ENCODE data around the gene PPP1R36.
A peak's percentile ranks its signal among the peaks of the same experiment; 100 is the strongest.
"Not testable (repeated sequence)": the region's sequence is repeated elsewhere in the genome, so short reads cannot be mapped to it uniquely, and the experiment has no call there.

The PPP1R36 gene

DNA sequence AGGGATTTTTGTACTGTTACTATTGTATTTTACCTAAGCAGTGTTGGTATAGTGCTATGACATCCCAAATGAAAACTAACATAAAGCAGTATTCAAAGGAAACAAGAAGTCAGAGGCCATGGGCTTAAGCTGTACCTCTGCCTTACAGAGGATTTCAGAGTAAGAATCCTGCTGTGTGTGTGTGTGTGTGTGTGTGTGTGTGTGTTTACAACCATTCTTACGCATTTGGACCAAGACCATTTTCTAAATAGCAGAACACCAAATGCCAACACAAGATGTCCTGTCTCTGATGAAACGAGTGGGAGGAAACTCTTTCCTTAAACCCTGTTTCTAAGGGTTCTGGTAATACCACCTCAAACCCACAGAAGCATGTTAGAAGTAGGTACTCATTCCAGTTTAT is 64.4 kb downstream of the PPP1R36 start:
- DNase-seq = no peak

DNA sequence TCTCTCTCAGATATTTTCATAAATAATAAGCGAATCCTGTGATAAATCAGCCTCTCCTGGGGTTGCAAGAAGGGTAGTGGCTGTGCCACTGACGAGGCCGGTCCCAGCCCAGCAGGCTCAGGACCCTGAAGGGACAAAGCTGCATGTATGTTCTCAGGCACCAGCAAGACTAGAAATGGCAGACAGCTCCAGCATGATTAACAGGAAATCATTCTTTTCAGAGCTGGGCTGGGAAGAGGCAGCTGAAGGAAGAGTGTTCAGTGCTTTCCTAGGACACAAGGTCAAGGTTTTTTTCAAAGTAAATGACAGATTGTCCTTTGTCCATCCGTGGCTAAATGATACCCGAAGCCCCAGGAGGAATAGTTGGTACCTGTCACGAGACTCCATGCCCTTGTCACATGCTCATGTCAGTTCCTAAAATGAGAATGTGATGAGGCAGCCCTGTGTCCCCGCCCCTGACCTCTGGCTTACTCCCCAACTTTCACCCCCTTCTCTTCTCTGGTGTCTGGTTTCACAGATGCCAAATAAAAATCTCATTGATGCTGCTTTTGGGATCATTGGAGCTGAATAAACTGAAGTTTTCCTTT is 65.1 kb downstream of the PPP1R36 start:
- DNase-seq = no peak

DNA sequence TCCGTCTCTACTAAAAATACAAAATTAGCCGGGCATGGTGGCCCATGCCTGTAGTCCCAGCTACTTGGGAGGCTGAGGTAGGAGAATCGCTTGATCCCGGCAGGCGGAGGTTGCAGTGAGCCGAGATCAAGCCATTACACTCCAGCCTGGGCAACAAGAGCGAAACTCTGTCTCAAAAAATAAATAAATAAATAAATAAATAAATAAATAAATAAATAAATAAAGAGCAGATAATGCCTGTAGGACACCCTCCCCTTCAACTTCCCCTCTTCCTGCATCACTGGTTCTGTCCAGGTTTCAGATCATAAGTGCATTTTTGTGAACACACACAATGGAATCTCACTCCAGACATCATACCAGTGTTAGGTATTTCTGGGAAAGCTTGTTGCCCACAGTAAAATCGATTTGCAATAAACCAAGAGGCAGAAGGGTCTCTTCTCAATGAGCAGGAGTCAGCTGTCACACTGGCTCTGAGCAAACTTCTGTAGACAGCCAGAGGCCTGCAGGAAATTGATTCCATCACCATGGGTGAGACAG is 68.2 kb downstream of the PPP1R36 start:
- DNase-seq = not testable (repeated sequence)

DNA sequence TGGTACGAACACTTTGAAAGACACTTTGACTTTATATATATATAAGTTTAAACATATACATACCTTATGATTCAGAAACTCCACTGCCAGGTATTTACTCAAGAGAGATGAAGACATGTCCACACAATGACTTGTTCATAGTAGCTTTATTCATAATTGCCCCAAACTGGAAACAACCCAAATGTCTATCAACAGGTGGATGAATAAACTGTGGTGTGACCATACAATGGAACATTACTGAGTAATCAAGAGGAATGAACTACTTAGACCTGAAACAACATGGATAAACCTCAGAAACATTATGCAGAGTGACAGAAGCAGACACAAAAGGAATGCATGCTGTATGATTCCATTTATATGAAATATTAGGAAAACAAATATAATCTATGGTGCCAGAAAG is 71.1 kb downstream of the PPP1R36 start:
- no peak for DNase-seq

DNA sequence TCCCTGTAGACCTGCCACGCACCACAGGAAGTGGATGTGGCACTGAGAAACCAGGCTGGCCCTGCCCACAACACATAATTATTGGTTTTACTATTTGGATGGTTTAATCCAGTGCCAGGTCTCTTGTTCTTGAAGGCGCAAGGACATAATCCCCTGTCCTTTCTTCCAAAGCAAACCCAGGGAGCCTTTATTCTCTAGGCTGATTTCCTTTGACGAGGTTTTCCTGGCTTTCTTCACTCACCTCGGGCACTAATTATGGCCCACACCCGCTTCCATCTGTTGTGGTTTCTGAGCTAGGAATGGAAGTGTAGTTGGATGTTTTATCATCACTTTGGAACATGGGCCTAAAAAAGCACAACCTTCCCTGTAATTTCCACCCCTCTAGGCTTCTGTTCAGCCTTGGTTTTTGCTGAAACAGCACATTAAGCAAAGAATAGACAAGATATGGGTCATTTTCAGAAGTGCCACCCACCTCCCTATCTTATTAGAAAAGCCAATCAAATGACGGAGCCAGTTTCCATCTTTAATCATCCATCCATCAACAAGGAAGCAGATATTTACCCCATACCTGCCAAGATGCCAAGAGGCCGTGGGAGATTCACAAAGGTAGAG is 73.9 kb downstream of the PPP1R36 start:
- no peak for DNase-seq

DNA sequence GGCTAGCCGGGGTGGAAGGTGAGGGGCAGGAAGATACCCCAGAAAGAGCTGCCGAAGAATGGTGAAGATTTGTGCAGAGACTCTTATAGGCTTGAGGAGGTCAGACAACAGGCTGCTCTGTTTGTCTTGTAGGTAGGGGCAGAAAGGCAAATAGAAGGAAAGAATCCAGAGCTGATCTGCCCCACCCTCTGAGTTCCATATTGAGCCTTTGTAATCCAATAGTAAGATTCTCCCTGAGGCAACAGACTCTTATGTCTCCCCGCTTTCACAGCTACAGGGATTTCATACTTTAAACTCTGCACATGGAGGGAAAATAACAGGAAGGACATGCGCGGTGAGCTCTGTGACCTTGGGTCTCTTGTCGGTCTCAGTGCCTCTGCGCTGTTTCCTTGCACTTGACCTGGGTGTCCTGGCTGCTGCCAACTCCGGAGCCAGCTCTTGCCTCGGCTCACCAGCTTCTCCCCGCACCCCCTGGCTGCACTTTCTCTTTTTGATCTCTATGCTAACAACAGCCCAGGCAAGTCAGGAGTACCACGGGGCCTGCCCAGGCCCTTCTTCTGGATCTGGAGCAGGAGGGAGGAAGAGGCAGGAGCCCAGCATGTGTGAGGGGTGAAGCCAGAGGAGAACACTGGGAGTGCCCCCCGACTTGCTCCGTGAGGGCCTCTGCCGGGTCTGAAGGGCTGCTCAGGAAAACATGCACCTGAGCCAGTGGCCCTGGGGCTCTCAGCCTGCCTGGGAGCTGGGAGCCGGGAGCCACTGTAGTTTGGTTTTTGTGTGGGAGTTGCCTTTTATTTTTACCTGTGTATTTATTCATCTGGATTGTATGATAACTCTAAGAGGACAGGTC is 75.8 kb downstream of the PPP1R36 start:
- no peak for DNase-seq

DNA sequence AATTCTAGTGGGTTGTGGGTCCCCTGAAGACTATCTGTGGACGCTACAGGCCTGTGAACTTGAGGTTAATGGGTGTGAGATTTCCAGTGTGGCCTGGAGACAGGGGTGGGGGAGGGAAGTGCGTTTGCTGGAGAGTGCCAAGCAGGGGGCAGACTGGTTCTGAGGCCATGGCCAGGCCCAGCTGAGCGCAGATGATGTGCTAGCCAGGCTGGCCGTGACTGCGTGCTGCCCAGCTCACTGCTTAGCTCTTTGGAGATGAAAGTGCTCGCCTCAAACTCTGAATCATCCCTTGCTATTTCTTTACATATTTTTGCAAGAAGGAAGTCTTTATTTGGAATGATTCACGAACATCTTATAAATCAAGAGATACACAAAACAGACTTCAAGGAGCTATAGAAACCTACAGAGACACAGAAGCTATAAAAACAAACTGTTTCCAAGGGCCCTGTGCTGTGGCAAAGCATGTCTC is 79.2 kb downstream of the PPP1R36 start:
- no peak for DNase-seq

DNA sequence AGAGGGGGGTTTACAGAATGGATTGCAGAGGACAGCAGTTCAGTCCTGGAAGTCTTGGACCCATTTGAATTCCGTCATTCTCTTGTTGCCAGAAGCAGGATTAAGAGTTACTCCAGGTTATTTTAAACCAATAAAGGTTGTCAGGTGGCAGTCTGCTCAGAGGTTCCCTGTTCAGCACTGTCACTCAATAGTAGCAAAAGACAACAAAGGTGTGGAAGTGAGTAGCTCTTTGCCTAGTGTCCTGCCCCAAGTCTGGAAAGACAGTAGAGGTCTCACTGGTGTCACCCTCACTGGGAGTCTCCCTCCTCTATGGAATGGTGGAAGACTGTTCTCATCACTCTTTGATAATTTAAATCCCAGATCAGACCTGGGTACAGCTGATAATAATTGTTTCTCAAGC is 81.0 kb downstream of the PPP1R36 start:
- no peak for DNase-seq

DNA sequence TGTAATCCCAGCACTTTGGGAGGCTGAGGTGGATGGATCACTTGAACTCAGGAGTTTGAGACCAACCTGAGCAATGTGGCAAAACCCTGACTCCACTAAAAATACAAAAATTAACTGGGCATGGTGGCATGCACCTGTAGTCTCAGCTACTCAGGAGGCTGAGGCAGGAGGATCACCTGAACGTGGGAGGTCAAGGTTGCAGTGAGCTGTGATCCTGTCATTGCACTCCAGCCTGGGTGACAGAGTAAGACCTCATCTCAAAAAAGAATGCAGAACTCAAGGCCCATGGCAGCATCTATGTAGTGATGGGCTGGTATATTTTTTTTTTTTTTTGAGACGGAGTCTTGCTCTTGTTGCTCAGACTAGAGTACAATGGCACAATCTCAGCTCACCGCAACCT is 81.5 kb downstream of the PPP1R36 start:
- not testable (repeated sequence) for DNase-seq

DNA sequence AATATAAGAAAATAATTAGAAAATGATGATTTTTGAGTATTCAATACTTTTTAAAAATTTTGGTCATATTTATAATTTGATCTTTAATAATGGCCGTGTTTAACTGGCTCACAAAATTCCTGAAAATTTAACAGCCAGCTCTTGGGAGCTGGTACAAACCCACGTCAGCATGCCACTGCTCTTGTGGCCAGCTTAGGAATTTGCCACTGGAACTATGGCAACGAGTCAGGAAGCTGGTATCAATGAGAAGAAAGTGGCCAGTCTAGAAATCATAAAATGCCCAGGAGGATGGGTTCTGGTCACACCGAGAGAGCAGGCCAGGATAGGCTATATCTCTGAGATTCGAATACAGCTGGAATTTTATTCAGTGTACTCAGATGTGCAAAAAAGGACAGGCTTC is 82.3 kb downstream of the PPP1R36 start:
- DNase-seq = no peak

DNA sequence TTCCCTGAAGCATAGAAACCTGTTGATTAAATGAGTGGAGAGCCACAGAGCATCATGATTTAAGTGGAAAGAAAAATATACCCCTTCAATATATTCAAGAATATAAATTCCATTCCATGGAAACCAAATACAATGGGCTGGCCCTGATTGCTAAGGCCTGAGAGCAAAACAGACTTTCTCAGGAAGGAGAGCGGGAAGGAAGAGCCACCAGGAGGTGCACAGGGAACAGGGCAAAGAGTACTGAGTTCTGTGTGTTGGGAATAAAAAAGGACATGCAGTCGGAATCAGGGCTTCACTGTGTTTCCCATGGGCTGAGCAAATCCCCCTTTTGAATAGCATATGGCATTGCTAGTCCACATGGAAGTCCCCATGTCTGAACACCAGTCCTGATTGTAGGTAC is 84.8 kb downstream of the PPP1R36 start:
- no peak for DNase-seq

DNA sequence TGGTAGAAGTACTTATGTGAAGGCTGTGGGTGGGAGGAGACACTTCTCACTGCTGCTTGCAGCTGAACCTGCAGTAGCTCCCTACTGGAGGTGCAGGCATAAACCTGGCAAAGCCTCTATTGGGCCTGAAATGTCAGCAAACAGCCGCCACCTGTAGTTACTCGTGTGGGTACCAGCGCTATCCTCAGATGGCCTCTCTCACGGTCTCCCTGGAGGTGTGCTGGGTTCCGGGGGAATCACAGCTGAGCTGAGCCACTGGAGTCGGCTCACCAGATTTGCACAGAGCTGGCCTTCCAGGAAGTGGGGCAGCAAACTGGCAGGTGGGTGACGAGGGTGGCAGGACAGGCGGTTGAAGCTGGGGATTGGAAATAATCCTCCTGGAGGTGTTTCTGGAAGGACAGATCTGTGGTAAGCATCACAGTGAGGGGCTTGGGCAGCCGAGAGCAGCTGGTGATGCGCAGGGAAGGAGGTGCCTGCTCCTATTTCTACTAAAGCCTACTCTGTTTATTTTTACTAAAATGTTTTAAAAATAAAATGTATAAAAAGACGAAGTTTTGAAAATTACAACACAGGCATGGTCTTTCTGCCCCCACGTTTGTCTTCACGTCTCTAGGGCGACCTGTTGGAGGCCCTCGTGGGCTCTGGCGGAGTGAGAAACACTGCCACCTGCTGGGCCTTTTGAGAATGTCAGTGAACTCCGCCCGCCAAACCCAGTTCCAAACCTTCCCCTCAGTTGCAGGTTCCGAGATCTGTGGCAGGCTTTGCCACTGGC is 86.6 kb downstream of the PPP1R36 start:
- peak; percentile 50 to 66 for DNase-seq

DNA sequence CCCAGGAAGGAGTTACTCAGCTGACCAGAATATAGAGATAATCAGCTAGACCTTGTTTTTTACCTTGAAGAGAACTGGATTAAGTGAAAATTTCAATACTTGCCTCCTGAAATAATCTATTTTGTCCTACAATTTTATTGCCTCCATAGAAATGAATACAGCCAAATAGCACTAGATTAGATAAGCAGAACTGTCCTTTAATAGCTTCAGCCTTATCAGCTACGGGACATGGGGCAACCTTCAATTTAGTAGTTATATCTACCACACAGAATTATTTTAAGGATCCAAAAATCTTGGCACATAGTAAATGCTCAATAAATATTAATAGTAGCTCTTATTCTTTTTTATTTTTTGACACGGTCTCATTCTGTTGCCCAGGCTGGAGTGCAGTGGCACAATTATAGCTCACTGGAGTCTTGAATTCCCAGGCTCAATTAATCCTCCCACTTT is 87.2 kb downstream of the PPP1R36 start:
- no peak for DNase-seq

DNA sequence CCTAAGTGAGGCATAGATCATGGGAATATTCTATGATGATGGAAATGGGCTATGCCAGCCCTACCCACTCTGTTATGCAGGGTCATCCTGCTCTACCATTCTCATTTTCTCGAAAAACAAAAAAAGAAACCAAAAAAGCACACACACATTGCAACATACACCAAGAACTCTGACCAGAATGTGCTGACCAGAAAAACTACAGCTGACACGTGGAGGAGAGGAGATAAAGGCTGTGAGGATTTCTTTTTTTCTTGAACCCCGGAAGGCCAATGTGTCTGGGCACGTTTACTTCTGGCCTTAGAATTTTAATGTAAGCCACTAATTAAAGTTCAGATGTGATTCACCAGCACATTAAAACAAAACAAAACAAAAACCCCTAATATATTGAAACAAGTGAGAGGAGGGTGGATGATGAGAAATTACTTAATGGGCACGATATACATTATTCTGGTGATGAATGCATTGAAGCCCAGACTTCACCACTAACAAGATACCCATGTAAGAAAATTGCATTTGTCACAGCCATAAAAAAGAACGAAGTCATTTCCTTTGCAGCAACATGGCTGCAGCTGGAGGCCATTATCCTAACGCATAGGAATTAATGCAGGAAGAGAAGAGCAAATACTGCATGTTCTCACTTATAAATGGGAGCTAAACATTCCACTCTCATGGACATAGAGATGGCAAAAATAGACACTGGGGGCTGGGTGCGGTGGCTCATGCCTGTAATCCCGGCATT is 88.1 kb downstream of the PPP1R36 start:
- DNase-seq = no peak

DNA sequence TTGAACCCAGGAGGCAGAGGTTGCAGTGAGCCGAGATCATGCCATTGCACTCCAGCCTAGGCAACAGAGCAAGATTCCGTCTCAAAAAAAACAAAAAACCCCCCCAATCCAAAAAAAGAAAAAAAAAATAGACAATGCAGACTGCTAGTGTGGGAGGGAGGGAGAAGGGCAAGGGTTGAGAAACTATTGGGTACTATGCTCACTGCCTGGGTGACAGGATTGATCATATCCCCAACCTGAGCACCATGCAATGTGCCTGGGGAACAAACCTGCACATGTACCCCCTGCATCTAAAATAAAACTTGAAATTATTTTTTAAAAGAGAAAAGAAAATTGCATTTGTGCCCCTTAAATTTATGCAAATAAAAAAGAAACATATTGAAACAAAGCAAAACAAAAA is 88.9 kb downstream of the PPP1R36 start:
- DNase-seq = no peak
